Stimulated activated naive CD8-positive, alpha-beta T cell treated with anti-CD3 and anti-CD28 coated beads, Interleukin-15, amount 100 ng/mL, for 72 hours (primary cell): ENCODE data around the gene HOXD13.

Experiments
- ATAC-seq: fragments of 150-1000 bp; cut with Tn5 transposase; 2 replicates; pipeline ENCODE4 v1.10.0; 2021; ENCODE audit warnings: mild to moderate bottlenecking, moderate library complexity
- DNase-seq, 2 donors: peaks; one replicate each; pipeline ENCODE4 v3.0.0; 2021 to 2022
- H3K27ac Mint-ChIP-seq, 2 donors: one replicate each; pipeline ENCODE4 v1.8.0; 2022; ENCODE audit warnings: mild to moderate bottlenecking in 2 of 2, mixed read lengths in 2 of 2, moderate library complexity in 2 of 2
- H3K27me3 Mint-ChIP-seq: one replicate; pipeline ENCODE4 v1.8.0; 2022; ENCODE audit warnings: mixed read lengths
- H3K4me1 Mint-ChIP-seq: one replicate; pipeline ENCODE4 v1.8.0; 2022; ENCODE audit warnings: mild to moderate bottlenecking, mixed read lengths
- H3K4me3 Mint-ChIP-seq, 2 donors: one replicate each; pipeline ENCODE4 v1.8.0; 2022; ENCODE audit warnings: mild to moderate bottlenecking in 2 of 2, mixed read lengths in 2 of 2, moderate library complexity in 1 of 2
- H3K9me3 Mint-ChIP-seq, 2 donors: one replicate each; pipeline ENCODE4 v1.8.0; 2022; ENCODE audit warnings: mixed read lengths in 2 of 2

Gene HOXD13

DNA sequence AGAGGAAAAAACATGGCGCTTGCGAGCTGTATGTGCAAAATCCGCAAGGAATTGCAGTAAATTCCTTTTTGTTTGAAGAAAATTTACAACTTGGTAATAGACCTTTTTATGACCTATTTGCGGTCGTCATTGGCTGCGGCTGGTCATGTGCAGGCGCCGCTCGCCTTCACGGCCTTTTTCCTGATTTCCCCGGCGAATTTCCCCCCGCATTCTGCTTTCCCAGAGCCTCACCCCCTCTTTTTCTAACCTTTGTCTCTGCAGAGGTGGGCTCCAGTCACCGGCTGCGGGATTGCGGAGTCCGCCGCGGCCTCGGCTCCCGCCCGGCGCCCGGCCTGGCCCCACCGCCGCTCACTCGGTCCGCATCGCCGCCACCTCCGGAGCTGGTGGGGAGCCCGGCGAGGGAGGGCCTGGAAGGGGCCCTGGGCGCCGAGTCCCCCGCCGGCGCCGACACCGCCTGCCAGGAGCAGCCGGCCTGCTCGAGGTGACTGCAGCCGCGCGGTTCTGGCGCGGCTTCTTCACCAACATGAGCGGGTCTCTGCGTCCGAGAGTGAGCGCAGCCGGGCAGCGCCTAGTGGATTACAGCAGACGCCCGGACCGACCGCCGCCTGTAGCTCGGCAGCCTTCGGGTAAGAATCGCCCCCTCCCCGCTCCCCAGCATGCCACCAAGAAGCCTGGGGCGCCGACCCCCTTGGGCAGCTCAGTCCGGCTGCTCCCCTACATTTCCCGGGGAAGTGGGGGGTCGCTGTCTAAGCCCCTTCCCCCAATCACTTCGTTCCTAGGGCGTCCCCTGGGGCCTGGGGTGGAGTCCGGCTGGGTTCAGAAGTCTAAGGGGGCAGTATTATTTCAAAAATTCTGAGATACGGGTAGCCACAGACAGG, 44.1 kb downstream of the HOXD13 start:
- no peak for DNase-seq
- Mint-ChIP-seq H3K4me3 (peak overlapping the region; percentile 44 to 56), H3K4me1 (peaks cover 42% of the 10 kb centered on the region), H3K9me3 (peaks cover 0 to 6% of the 10 kb centered on the region in 2 donors), H3K27me3 (peaks cover 99% of the 10 kb centered on the region), H3K27ac (no peak overlapping the region)
- no peak for ATAC-seq

DNA sequence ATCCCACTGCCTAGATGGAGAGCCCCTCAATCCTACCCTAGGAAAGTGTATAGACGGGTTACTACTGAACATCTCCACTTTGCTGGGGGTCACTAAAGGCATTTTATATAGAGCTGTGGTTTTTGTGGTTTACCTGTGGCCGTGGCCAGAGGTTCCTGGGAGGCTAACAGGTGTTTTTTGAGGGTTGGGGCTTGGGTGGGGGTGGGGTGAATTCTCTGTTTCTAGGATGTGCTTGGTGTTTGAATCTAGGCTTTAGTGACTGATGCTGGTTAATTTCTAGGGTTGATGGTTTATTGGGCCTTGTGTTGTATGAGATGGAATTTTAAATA, 44.7 kb downstream of the HOXD13 start:
- DNase-seq (no peak), ATAC-seq (no peak)
- Mint-ChIP-seq H3K4me1 (peaks cover 39% of the 10 kb centered on the region), H3K4me3 (peak overlapping the region; percentile 31 to 44), H3K27ac (no peak overlapping the region), H3K9me3 (peaks cover 0 to 6% of the 10 kb centered on the region in 2 donors), H3K27me3 (peaks cover 100% of the 10 kb centered on the region)

DNA sequence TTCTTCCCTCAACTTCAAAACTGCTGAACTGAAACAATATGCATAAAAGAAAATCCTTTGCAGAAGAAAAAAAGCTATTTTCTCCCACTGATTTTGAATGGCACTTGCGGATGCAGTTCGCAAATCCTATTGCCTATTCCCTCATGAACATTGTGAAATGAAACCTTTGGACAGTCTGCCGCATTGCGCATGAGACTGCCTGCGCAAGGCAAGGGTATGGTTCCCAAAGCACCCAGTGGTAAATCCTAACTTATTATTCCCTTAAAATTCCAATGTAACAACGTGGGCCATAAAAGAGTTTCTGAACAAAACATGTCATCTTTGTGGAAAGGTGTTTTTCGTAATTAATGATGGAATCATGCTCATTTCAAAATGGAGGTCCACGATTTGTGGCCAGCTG, 45.4 kb downstream of the HOXD13 start:
- H3K4me3 Mint-ChIP-seq = no peak overlapping the region
- ATAC-seq = no peak

GRCh38 chr2:176138526-176138922, 46.0 kb downstream of the HOXD13 start:
- peaks cover 0 to 6% of the 10 kb centered on the region in 2 donors for H3K9me3 Mint-ChIP-seq
- peaks cover 32% of the 10 kb centered on the region for H3K4me1 Mint-ChIP-seq
- H3K27ac Mint-ChIP-seq = peak overlapping the region in 1 of 2 donors; percentile 42
- H3K27me3 Mint-ChIP-seq = peaks cover 100% of the 10 kb centered on the region
- no peak for ATAC-seq
- H3K4me3 Mint-ChIP-seq = peak overlapping the region; percentile 46 to 67
- DNase-seq = no peak

More for the DNA sequence above, 45.4 kb downstream of the HOXD13 start:
- no peak for DNase-seq
- Mint-ChIP-seq H3K27ac (no peak overlapping the region), H3K4me1 (peaks cover 33% of the 10 kb centered on the region), H3K9me3 (peaks cover 0 to 6% of the 10 kb centered on the region in 2 donors), H3K27me3 (peaks cover 100% of the 10 kb centered on the region)

- no peak for ATAC-seq
- Mint-ChIP-seq H3K27me3 (peaks cover 100% of the 10 kb centered on the region), H3K4me3 (peak overlapping the region; percentile 46 to 67), H3K4me1 (peaks cover 32% of the 10 kb centered on the region), H3K9me3 (peaks cover 0 to 6% of the 10 kb centered on the region in 2 donors), H3K27ac (peak overlapping the region in 1 of 2 donors; percentile 27)
- no peak for DNase-seq
These were observed 46.6 kb downstream of the HOXD13 start for GRCh38 chr2:176138923-176139660.

DNA sequence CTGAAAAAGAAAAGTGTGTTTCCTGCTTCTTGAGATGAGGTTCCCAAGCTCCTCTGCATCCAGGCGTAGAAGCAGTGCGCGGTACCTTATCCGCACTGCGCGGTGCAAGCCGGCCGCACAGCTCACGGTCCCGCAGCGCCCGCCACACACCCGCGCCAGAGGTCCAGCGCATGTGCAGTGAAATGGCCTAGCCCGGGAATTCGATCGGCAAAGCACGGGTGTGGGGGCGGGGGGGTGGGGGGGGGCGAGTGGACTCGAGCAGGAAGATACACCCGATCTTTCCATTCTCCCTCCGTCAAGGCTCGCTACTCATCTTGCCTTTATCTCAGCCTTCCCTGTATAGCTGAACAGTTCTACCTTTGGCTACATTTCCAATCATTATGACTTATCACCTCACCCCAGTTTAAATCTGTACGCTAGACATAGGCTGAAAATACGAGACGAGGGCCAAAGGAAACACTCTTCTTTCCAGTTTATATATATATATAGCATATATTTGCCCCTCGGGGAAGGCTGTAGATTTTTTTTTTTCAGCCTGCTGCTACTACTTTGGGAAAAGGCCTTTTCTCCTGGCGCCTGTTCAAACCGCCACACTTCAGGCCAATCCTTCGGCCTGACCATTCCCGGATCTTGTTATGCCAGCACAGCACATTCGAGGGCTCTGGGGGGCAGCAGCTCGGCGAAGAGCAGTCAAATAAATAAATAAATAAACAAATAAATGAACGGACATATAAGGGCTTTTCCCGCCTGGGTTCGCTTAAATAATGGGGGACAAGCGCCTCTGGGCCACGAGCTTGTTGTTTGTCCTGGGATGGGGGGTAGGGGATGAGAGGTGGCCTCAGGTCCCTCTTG, 47.4 kb downstream of the HOXD13 start:
- DNase-seq (no peak), ATAC-seq (no peak)
- Mint-ChIP-seq H3K4me1 (peaks cover 32% of the 10 kb centered on the region), H3K27me3 (peaks cover 100% of the 10 kb centered on the region), H3K27ac (no peak overlapping the region), H3K4me3 (peak overlapping the region; percentile 64 to 67), H3K9me3 (peaks cover 0 to 6% of the 10 kb centered on the region in 2 donors)

- no peak overlapping the region for H3K27ac Mint-ChIP-seq
- DNase-seq = peak; percentile 82 to 83
These were observed 48.2 kb downstream of the HOXD13 start for GRCh38 chr2:176140513-176141317.

DNA sequence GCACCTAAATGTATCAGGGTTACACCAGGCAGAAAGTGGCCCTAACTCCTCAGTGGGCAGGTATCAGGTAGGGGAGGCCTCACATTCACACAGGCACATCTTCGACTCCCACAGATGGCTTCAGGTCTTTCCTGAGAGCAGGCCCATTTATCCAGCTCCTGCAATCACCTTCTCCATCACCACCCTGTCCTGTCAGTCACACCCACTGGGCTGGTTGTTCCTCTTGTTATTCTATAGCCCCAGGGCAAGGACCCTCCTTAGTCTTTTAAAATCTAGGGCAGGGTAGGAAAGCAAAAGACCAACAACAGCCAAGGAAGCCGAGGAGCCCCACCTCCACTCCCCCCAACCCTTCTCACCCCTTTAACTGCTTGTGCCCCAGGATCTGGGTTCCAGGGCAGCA, 49.8 kb downstream of the HOXD13 start:
- H3K27ac Mint-ChIP-seq = no peak overlapping the region
- DNase-seq (no peak), ATAC-seq (no peak)
- H3K4me1 Mint-ChIP-seq = peaks cover 20% of the 10 kb centered on the region
- H3K27me3 Mint-ChIP-seq = peaks cover 100% of the 10 kb centered on the region
- no peak overlapping the region for H3K4me3 Mint-ChIP-seq
- H3K9me3 Mint-ChIP-seq = peaks cover 0 to 6% of the 10 kb centered on the region in 2 donors

More at GRCh38 chr2:176140513-176141317, 48.2 kb downstream of the HOXD13 start:
- peak overlapping the region; percentile 64 to 67 for H3K4me3 Mint-ChIP-seq
- H3K4me1 Mint-ChIP-seq = peaks cover 25% of the 10 kb centered on the region
- H3K9me3 Mint-ChIP-seq = peaks cover 0 to 6% of the 10 kb centered on the region in 2 donors
- peak; percentile 90 for ATAC-seq
- H3K27me3 Mint-ChIP-seq = peaks cover 100% of the 10 kb centered on the region
